HEK293 (cell line): ENCODE measurements around the gene TMEM181.
A peak's percentile ranks its signal among the peaks of the same experiment; 100 is the strongest.

ENCODE experiments used
- CTCF ChIA-PET: fragments of 350-600 bp; formaldehyde crosslinking; extraction: SDS; loops from one replicate; lab custom pipeline; 2021; ENCODE audit warnings: antibody characterized with exemption; lab: Yijun Ruan, JAX
- POLR2A ChIA-PET: fragments of 300-600 bp; formaldehyde crosslinking; extraction: SDS; loops from one replicate; lab custom pipeline; 2020; ENCODE audit warnings: antibody characterized with exemption, inconsistent platforms; lab: Yijun Ruan, JAX
- H3K27ac ChIP-seq: fragments of 200-500 bp; sonication (Bioruptor generic); 2 replicates; pipeline ENCODE4 v1.5.1; 2014; ENCODE audit warnings: low read depth, low read length, control low read depth, inconsistent platforms; ENCODE audit errors: extremely low read depth
- H3K36me3 ChIP-seq, 2 experiments: fragments of 200-500 bp in 1 of 2; sonication (Bioruptor generic) in 1 of 2; 1 replicate in 1 of 2; 2 replicates in 1 of 2; pipeline ENCODE4 v1.5.1; 2014 to 2017; ENCODE audit warnings: inconsistent platforms in 2 of 2, low read length in 2 of 2; ENCODE audit not compliant: control insufficient read depth in 2 of 2, insufficient read depth in 1 of 2
- H3K4me1 ChIP-seq: fragments of 200-500 bp; sonication (Bioruptor generic); 2 replicates; pipeline ENCODE4 v1.5.1; 2014; ENCODE audit warnings: mild to moderate bottlenecking, low read length, inconsistent platforms; ENCODE audit not compliant: control insufficient read depth, insufficient read depth
- H3K4me3 ChIP-seq: 2 replicates; pipeline ENCODE4 v1.5.1; 2011; ENCODE audit warnings: low read depth, mild to moderate bottlenecking, control low read depth, low read length, moderate library complexity
- H3K9me3 ChIP-seq: fragments of 200-500 bp; sonication (Bioruptor generic); 2 replicates; pipeline ENCODE4 v1.5.1; 2014; ENCODE audit warnings: low read depth, low read length, inconsistent platforms; ENCODE audit not compliant: control insufficient read depth, insufficient read depth
- ATF2 ChIP-seq: fragments of 450-650 bp; formaldehyde crosslinking; IDR thresholded peaks from 2 replicates; pipeline ENCODE4 v1.5.1; 2016; ENCODE audit warnings: missing biosample characterization, missing genetic modification characterization, low read depth
- FEZF1 ChIP-seq: fragments of 450-650 bp; formaldehyde crosslinking; IDR thresholded peaks from 2 replicates; pipeline ENCODE4 v1.5.1; 2016; ENCODE audit warnings: missing biosample characterization, missing genetic modification characterization
- KLF1 ChIP-seq: fragments of 450-650 bp; formaldehyde crosslinking; IDR thresholded peaks from 2 replicates; pipeline ENCODE4 v1.5.1; 2016; ENCODE audit warnings: missing biosample characterization, missing genetic modification characterization
- KLF9 ChIP-seq: fragments of 450-650 bp; formaldehyde crosslinking; IDR thresholded peaks from 2 replicates; pipeline ENCODE4 v1.5.1; 2016; ENCODE audit warnings: missing biosample characterization, missing genetic modification characterization, low read depth
- MYNN ChIP-seq: fragments of 450-650 bp; formaldehyde crosslinking; IDR thresholded peaks from 2 replicates; pipeline ENCODE4 v1.5.1; 2016; ENCODE audit warnings: missing biosample characterization, missing genetic modification characterization, borderline replicate concordance
- TRIM28 ChIP-seq: IDR thresholded peaks from 2 replicates; pipeline ENCODE4 v1.6.1; 2011; ENCODE audit warnings: low read length, control low read depth, borderline replicate concordance
- ZBTB26 ChIP-seq: fragments of 450-650 bp; formaldehyde crosslinking; optimal IDR thresholded peaks from 2 replicates; pipeline ENCODE3; 2016; ENCODE audit warnings: missing biosample characterization, mild to moderate bottlenecking, missing genetic modification characterization
- ZBTB48 ChIP-seq: fragments of 450-650 bp; formaldehyde crosslinking; IDR thresholded peaks from 2 replicates; pipeline ENCODE4 v1.5.1; 2016; ENCODE audit warnings: missing biosample characterization, missing genetic modification characterization
- ZFHX2 ChIP-seq: fragments of 450-650 bp; formaldehyde crosslinking; conservative IDR thresholded peaks from 2 replicates; pipeline ENCODE4 v1.5.1; 2016; ENCODE audit warnings: missing biosample characterization, missing genetic modification characterization
- ZFP3 ChIP-seq: fragments of 450-650 bp; formaldehyde crosslinking; IDR thresholded peaks from 2 replicates; pipeline ENCODE4 v1.5.1; 2016; ENCODE audit warnings: low read depth, missing biosample characterization, missing genetic modification characterization
- ZIC2 ChIP-seq: fragments of 450-650 bp; formaldehyde crosslinking; IDR thresholded peaks from 2 replicates; pipeline ENCODE4 v1.5.1; 2016; ENCODE audit warnings: missing biosample characterization, missing genetic modification characterization
- ZNF174 ChIP-seq: fragments of 450-650 bp; formaldehyde crosslinking; IDR thresholded peaks from 2 replicates; pipeline ENCODE4 v1.5.0; 2017; ENCODE audit warnings: missing biosample characterization, mild to moderate bottlenecking, missing genetic modification characterization
- ZNF184 ChIP-seq: fragments of 450-650 bp; IDR thresholded peaks from 2 replicates; pipeline ENCODE4 v1.5.1; 2018; ENCODE audit warnings: missing biosample characterization, mild to moderate bottlenecking, missing genetic modification characterization
- ZNF266 ChIP-seq: fragments of 450-650 bp; formaldehyde crosslinking; IDR thresholded peaks from 2 replicates; pipeline ENCODE4 v1.5.1; 2016; ENCODE audit warnings: missing biosample characterization, missing genetic modification characterization, low read depth
- ZNF292 ChIP-seq: fragments of 450-650 bp; formaldehyde crosslinking; IDR thresholded peaks from 2 replicates; pipeline ENCODE4 v1.5.1; 2016; ENCODE audit warnings: low read depth, missing biosample characterization, missing genetic modification characterization, borderline replicate concordance
- ZNF324 ChIP-seq: fragments of 450-650 bp; formaldehyde crosslinking; IDR thresholded peaks from 2 replicates; pipeline ENCODE4 v1.5.1; 2016; ENCODE audit warnings: missing biosample characterization, missing genetic modification characterization
- ZNF514 ChIP-seq: fragments of 450-650 bp; formaldehyde crosslinking; IDR thresholded peaks from 2 replicates; pipeline ENCODE4 v1.5.1; 2016; ENCODE audit warnings: missing biosample characterization, missing genetic modification characterization
- ZNF549 ChIP-seq: fragments of 450-650 bp; IDR thresholded peaks from 2 replicates; pipeline ENCODE4 v1.5.1; 2018; ENCODE audit warnings: missing biosample characterization, missing genetic modification characterization, mild to moderate bottlenecking, inconsistent platforms, moderate library complexity
- ZNF600 ChIP-seq: fragments of 450-650 bp; formaldehyde crosslinking; IDR thresholded peaks from 2 replicates; pipeline ENCODE4 v1.5.1; 2016; ENCODE audit warnings: missing biosample characterization, missing genetic modification characterization
- ZNF747 ChIP-seq: fragments of 450-650 bp; formaldehyde crosslinking; IDR thresholded peaks from 2 replicates; pipeline ENCODE4 v1.5.1; 2016; ENCODE audit warnings: missing biosample characterization, missing genetic modification characterization
- ZNF791 ChIP-seq: fragments of 450-650 bp; formaldehyde crosslinking; IDR thresholded peaks from 2 replicates; pipeline ENCODE4 v1.5.1; 2016; ENCODE audit warnings: missing biosample characterization, missing genetic modification characterization
- ZNF830 ChIP-seq: fragments of 450-650 bp; IDR thresholded peaks from 2 replicates; pipeline ENCODE4 v1.5.0; 2018; ENCODE audit warnings: missing biosample characterization, missing genetic modification characterization, low read depth, mild to moderate bottlenecking, moderate library complexity
- ZXDB ChIP-seq: fragments of 450-650 bp; formaldehyde crosslinking; IDR thresholded peaks from 2 replicates; pipeline ENCODE4 v1.5.1; 2016; ENCODE audit warnings: missing biosample characterization, missing genetic modification characterization
- TF ChIP-seq, protein P1 (sequence below): IDR thresholded peaks from 2 replicates; pipeline ENCODE4 v1.6.1; 2011; ENCODE audit warnings: mild to moderate bottlenecking, low read depth, low read length, borderline replicate concordance
- TF ChIP-seq, protein P2 (sequence below): fragments of 450-650 bp; formaldehyde crosslinking; IDR thresholded peaks from 2 replicates; pipeline ENCODE4 v1.5.1; 2017; ENCODE audit warnings: missing biosample characterization, missing genetic modification characterization

Gene TMEM181

DNA sequence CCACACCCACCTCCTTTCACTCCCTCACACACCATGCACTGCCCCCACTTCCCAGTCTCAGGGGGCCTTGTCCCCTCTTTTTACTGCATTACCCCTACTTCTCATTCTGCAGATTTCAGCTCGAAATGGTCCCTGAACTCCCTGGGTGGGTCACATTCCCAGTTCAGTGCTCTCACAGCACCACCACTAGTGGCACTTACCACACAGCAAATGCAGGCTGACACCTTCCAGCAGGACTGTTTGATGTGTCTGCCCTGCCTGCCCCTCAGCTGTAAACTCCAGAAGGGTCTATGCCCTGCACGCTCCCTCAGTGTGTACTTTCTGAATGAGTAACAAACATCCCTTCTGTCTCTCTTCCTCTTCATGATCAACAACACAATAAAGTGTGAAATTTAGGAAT, 80.6 kb downstream of the TMEM181 start:
- Histone ChIP-seq H3K27ac (no peak overlapping the region), H3K4me1 (peaks cover 14% of the 10 kb centered on the region)
- POLR2A ChIA-PET: interaction anchor here (0.6 kb wide), 1 partner anchor 474 kb away, joined by 3 read pairs; no protein-coding TSS in a partner anchor
- no peak for TF ChIP-seq ATF2 (tag by site-specific recombination)
- 0 out of 2 replicates have a peak, but pooled peaks have one; percentile 29 for TF ChIP-seq KLF1 (tag by site-specific recombination)
- 0 out of 2 replicates have a peak, but pooled peaks have one; percentile 4 for TF ChIP-seq ZFHX2
- TF ChIP-seq KLF9 (tag by site-specific recombination): peak; percentile 35; the same call in 1 of the 2 replicates
- TF ChIP-seq TRIM28: no peak
- no peak for TF ChIP-seq ZNF747 (tag by site-specific recombination)
- peak; percentile 55; the same call in 1 of the 2 replicates for TF ChIP-seq ZNF600 (tag by site-specific recombination)
- 0 out of 2 replicates have a peak, but pooled peaks have one; percentile 36 for TF ChIP-seq ZBTB48 (tag by site-specific recombination)
- TF ChIP-seq, all 188 proteins: peak for 5
- H3K4me3 ChIP-seq: no peak overlapping the region
- no peaks in the 10 kb centered on the region for H3K9me3 ChIP-seq
- CTCF ChIA-PET: interaction anchor here (1.2 to 2.2 kb wide), 2 partner anchors 35 to 419 kb away, joined by 4 to 5 read pairs; no protein-coding TSS in a partner anchor
- H3K36me3 ChIP-seq: peaks cover 1 to 41% of the 10 kb centered on the region in 2 experiments; a peak in 2 of 3 replicates

DNA sequence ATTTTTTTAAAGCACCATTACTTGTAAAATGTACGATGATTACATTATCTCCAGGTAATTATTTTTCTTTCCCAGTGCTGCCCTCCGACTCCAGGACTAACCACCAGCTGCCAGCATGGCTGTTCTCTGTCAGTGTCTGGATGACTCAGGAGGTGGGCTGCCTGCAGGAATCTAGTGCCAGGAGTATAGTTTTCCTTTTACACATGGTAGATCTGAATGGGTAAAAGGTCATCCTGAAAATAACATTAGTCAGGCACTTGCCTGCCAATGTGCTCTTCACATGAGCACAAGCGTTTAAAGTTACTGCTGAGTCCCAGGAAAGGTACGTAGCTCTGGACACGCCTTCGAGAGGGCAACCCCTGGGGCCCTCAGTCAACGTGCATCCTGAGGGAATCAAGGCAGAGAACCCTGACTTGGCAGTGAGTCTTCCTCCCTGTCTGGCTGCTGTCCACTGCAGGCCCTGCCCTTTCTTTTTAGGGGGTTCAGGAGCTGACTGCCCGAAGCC, 82.3 kb downstream of the TMEM181 start:
- TF ChIP-seq ZNF830 (tag by site-specific recombination) (no peak), ZNF184 (tag by site-specific recombination) (0 out of 2 replicates have a peak, but pooled peaks have one; percentile 43), ZNF266 (no peak), ZIC2 (tag by site-specific recombination) (peak; percentile 65), ZNF292 (tag by site-specific recombination) (no peak), ZXDB (tag by site-specific recombination) (no peak), ZNF549 (tag by site-specific recombination) (no peak), ZNF514 (no peak), FEZF1 (peak; percentile 37; the same call in 1 of the 2 replicates), ZFP3 (tag by site-specific recombination) (no peak), MYNN (tag by site-specific recombination) (no peak), ZBTB26 (tag by site-specific recombination) (no peak), ZNF324 (tag by site-specific recombination) (no peak), ZNF791 (no peak), ZNF174 (tag by site-specific recombination) (no peak)
- TF ChIP-seq, protein P1, sequence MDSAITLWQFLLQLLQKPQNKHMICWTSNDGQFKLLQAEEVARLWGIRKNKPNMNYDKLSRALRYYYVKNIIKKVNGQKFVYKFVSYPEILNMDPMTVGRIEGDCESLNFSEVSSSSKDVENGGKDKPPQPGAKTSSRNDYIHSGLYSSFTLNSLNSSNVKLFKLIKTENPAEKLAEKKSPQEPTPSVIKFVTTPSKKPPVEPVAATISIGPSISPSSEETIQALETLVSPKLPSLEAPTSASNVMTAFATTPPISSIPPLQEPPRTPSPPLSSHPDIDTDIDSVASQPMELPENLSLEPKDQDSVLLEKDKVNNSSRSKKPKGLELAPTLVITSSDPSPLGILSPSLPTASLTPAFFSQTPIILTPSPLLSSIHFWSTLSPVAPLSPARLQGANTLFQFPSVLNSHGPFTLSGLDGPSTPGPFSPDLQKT: no peak
- TF ChIP-seq, protein P2, sequence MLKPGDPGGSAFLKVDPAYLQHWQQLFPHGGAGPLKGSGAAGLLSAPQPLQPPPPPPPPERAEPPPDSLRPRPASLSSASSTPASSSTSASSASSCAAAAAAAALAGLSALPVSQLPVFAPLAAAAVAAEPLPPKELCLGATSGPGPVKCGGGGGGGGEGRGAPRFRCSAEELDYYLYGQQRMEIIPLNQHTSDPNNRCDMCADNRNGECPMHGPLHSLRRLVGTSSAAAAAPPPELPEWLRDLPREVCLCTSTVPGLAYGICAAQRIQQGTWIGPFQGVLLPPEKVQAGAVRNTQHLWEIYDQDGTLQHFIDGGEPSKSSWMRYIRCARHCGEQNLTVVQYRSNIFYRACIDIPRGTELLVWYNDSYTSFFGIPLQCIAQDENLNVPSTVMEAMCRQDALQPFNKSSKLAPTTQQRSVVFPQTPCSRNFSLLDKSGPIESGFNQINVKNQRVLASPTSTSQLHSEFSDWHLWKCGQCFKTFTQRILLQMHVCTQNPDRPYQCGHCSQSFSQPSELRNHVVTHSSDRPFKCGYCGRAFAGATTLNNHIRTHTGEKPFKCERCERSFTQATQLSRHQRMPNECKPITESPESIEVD (tag by site-specific recombination): peak; percentile 28; the same call in 1 of the 2 replicates
- peaks cover 14% of the 10 kb centered on the region for H3K4me1 ChIP-seq
- CTCF ChIA-PET: interaction anchor here (0.7 to 2.9 kb wide), 4 partner anchors 42 to 421 kb away, joined by 3 to 13 read pairs (median 3); no protein-coding TSS in a partner anchor
- POLR2A ChIA-PET: no interaction called here
- no peak overlapping the region for H3K4me3 ChIP-seq
- H3K9me3 ChIP-seq: no peaks in the 10 kb centered on the region
- peaks cover 0 to 27% of the 10 kb centered on the region in 2 experiments; a peak in 1 of 3 replicates for H3K36me3 ChIP-seq
- no peak overlapping the region for H3K27ac ChIP-seq
